ENCODE measurements around the gene MRGPRF. TPM values are rescaled to one million over a fixed set of nuclear protein-coding genes. Genes with fewer than 3 reads are reported as not detected.

The MRGPRF gene
- total RNA-seq, 1 experiment from 2014 or later = 0.76 TPM

- DNase-seq (ENCODE audit: low read depth, low spot score) = no peak
- H3K27me3 ChIP-seq (ENCODE audit: insufficient read depth, low read length) = no peaks in the 10 kb centered on the region
- RAD21 ChIA-PET (ENCODE audit: low non-redundant PET in 1 of 2, low total read pairs in 2 of 2, uncharacterized antibody in 2 of 2, unreplicated experiment in 2 of 2) = no interaction called here
- no peak overlapping the region for H2AFZ ChIP-seq (ENCODE audit: low read depth, low read length, poor library complexity, severe bottlenecking)
- POLR2A ChIA-PET = no interaction called here
- CTCF ChIA-PET = no interaction called here
- BruUV-seq (replicated peaks) = no TSS peak
- TF ChIP-seq CBX3 (IDR thresholded peaks at IDR 0.05; ENCODE audit: low read depth) (no peak), TCF7L2 (IDR thresholded peaks at IDR 0.05; ENCODE audit: borderline replicate concordance, extremely low read depth, insufficient read depth, insufficient read length) (no peak), ZBTB33 (IDR thresholded peaks at IDR 0.05; ENCODE audit: extremely low read depth, insufficient replicate concordance, low read length) (no peak), POLR2AphosphoS5 (IDR thresholded peaks at IDR 0.05; ENCODE audit: low read depth, low read length) (no peak), ZFX (IDR thresholded peaks at IDR 0.05) (no peak), FOSL1 (IDR thresholded peaks at IDR 0.05; ENCODE audit: low read depth) (no peak), RAD21 (IDR thresholded peaks at IDR 0.05; ENCODE audit: low read depth) (no peak)
- TF ChIP-seq, protein P1, sequence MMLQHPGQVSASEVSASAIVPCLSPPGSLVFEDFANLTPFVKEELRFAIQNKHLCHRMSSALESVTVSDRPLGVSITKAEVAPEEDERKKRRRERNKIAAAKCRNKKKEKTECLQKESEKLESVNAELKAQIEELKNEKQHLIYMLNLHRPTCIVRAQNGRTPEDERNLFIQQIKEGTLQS (IDR thresholded peaks at IDR 0.05) = no peak
- H3K9me3 ChIP-seq (ENCODE audit: control insufficient read depth in 1 of 2, insufficient read depth in 1 of 2, low read depth in 1 of 2, low read length in 2 of 2) = no peaks in the 10 kb centered on the region
- H3K4me1 ChIP-seq (ENCODE audit: control insufficient read depth in 1 of 2, insufficient read depth in 2 of 2, low read length in 2 of 2) = peaks cover 0 to 5% of the 10 kb centered on the region in 2 experiments; a peak in 1 of 4 replicates
- no peak overlapping the region for H3K9ac ChIP-seq (ENCODE audit: low read length)
- ATAC-seq = no peak
- H3K79me2 ChIP-seq (ENCODE audit: insufficient read depth, low read length) = no peaks in the 10 kb centered on the region
- H3K9me2 ChIP-seq (ENCODE audit: insufficient read depth) = no peaks in the 10 kb centered on the region
- H3K36me3 ChIP-seq (ENCODE audit: control insufficient read depth in 1 of 2, insufficient read depth in 2 of 2, low read length in 2 of 2) = no peaks in the 10 kb centered on the region
- no peak overlapping the region for H3K27ac ChIP-seq (ENCODE audit: low read depth, low read length)
- H4K20me1 ChIP-seq (ENCODE audit: insufficient read depth) = no peaks in the 10 kb centered on the region
- H3K4me3 ChIP-seq (replicated peaks in 1 of 2; ENCODE audit: low read depth in 1 of 2, low read length in 2 of 2) = no peak overlapping the region
- intact Hi-C loops (cut with micrococcal nuclease) = no loop called here
- no peak overlapping the region for H3K4me2 ChIP-seq (ENCODE audit: low read length)
These were observed 36.5 kb downstream of the MRGPRF start for GRCh38 chr11:68976563-68976962.

- ChIA-PET POLR2A (no interaction called here), RAD21 (ENCODE audit: low non-redundant PET in 1 of 2, low total read pairs in 2 of 2, uncharacterized antibody in 2 of 2, unreplicated experiment in 2 of 2) (no interaction called here), CTCF (no interaction called here)
- Histone ChIP-seq H3K9me3 (ENCODE audit: control insufficient read depth in 1 of 2, insufficient read depth in 1 of 2, low read depth in 1 of 2, low read length in 2 of 2) (no peaks in the 10 kb centered on the region), H3K4me2 (ENCODE audit: low read length) (no peak overlapping the region), H3K4me1 (ENCODE audit: control insufficient read depth in 1 of 2, insufficient read depth in 2 of 2, low read length in 2 of 2) (peaks cover 0 to 5% of the 10 kb centered on the region in 2 experiments; a peak in 1 of 4 replicates), H4K20me1 (ENCODE audit: insufficient read depth) (no peaks in the 10 kb centered on the region), H3K4me3 (replicated peaks in 1 of 2; ENCODE audit: low read depth in 1 of 2, low read length in 2 of 2) (no peak overlapping the region), H3K27me3 (ENCODE audit: insufficient read depth, low read length) (no peaks in the 10 kb centered on the region), H3K9ac (ENCODE audit: low read length) (no peak overlapping the region), H3K36me3 (ENCODE audit: control insufficient read depth in 1 of 2, insufficient read depth in 2 of 2, low read length in 2 of 2) (no peaks in the 10 kb centered on the region), H3K79me2 (ENCODE audit: insufficient read depth, low read length) (no peaks in the 10 kb centered on the region), H3K27ac (ENCODE audit: low read depth, low read length) (no peak overlapping the region), H3K9me2 (ENCODE audit: insufficient read depth) (no peaks in the 10 kb centered on the region), H2AFZ (ENCODE audit: low read depth, low read length, poor library complexity, severe bottlenecking) (no peak overlapping the region)
- intact Hi-C loops (cut with micrococcal nuclease) = no loop called here
- BruUV-seq (replicated peaks) = no TSS peak
- ATAC-seq (no peak), DNase-seq (ENCODE audit: low read depth, low spot score) (no peak)
- TF ChIP-seq REST (IDR thresholded peaks at IDR 0.05; ENCODE audit: low read depth) = no peak
- no peak for TF ChIP-seq CBX3 (IDR thresholded peaks at IDR 0.05; ENCODE audit: low read depth)
- TF ChIP-seq ZBTB33 (IDR thresholded peaks at IDR 0.05; ENCODE audit: extremely low read depth, insufficient replicate concordance, low read length) = no peak
- TF ChIP-seq EZH2phosphoT487 (IDR thresholded peaks at IDR 0.05; ENCODE audit: borderline replicate concordance) = no peak
- TF ChIP-seq, protein P1 (IDR thresholded peaks at IDR 0.05) = no peak
- TF ChIP-seq ZNF274 (IDR thresholded peaks at IDR 0.05; ENCODE audit: low read depth, low read length) = no peak
- TF ChIP-seq POLR2A (IDR thresholded peaks at IDR 0.05; ENCODE audit: borderline replicate concordance, extremely low read depth, insufficient read depth, insufficient read length) = no peak
These were observed 37.0 kb downstream of the MRGPRF start for GRCh38 chr11:68976095-68976494.
